GM18508 (cell line): Measurements from ENCODE around the gene TMPRSS4.

Experiments
- ATAC-seq: cut with Tn5 transposase; IDR thresholded peaks from one replicate; pipeline ENCODE4 v1.9.1; 2021; ENCODE audit warnings: moderate number of reproducible peaks; ENCODE audit not compliant: insufficient read depth, unreplicated experiment

Gene TMPRSS4

GRCh38 chr11:118099838-118100556 is 23.1 kb downstream of the TMPRSS4 start:
- ATAC-seq: no peak

- no peak for ATAC-seq
Measured at GRCh38 chr11:118100691-118101232, 23.9 kb downstream of the TMPRSS4 start.

GRCh38 chr11:118102721-118103261 is 25.9 kb downstream of the TMPRSS4 start:
- ATAC-seq: no peak

- no peak for ATAC-seq
Measured at GRCh38 chr11:118104491-118104890, 27.6 kb downstream of the TMPRSS4 start.

- no peak for ATAC-seq
Measured at GRCh38 chr11:118105657-118106305, 28.9 kb downstream of the TMPRSS4 start.

GRCh38 chr11:118106789-118107335 is 30.0 kb downstream of the TMPRSS4 start:
- ATAC-seq: no peak

- no peak for ATAC-seq
Measured at GRCh38 chr11:118108513-118108912, 31.6 kb downstream of the TMPRSS4 start.

- no peak for ATAC-seq
Measured at GRCh38 chr11:118109231-118109630, 32.4 kb downstream of the TMPRSS4 start.

- ATAC-seq: no peak
Measured at GRCh38 chr11:118111019-118111743, 34.3 kb downstream of the TMPRSS4 start.

- no peak for ATAC-seq
Measured at GRCh38 chr11:118111744-118112035, 34.8 kb downstream of the TMPRSS4 start.

GRCh38 chr11:118112711-118113430 is 36.0 kb downstream of the TMPRSS4 start:
- ATAC-seq: no peak

- no peak for ATAC-seq
Measured at GRCh38 chr11:118114266-118114665, 37.4 kb downstream of the TMPRSS4 start.

GRCh38 chr11:118115048-118115447 is 38.2 kb downstream of the TMPRSS4 start:
- ATAC-seq: no peak

- ATAC-seq: no peak
Measured at GRCh38 chr11:118117790-118118601, 41.1 kb downstream of the TMPRSS4 start.

- ATAC-seq: no peak
Measured at GRCh38 chr11:118120793-118121192, 43.9 kb downstream of the TMPRSS4 start.

- no peak for ATAC-seq
Measured at GRCh38 chr11:118124929-118125535, 48.2 kb downstream of the TMPRSS4 start.

- ATAC-seq: no peak
Measured at GRCh38 chr11:118126082-118126838, 49.4 kb downstream of the TMPRSS4 start.

GRCh38 chr11:118128310-118128709 is 51.4 kb downstream of the TMPRSS4 start:
- no peak for ATAC-seq
